Activated T-cell treated with anti-CD3 and anti-CD28 coated beads, Interleukin-2, amount 50 U/mL, for 72 hours (primary cell): ENCODE measurements around the gene TMC1. TPM values are rescaled to one million over a fixed set of nuclear protein-coding genes. Genes with fewer than 3 reads are reported as not detected.

Experiments used
- ATAC-seq, 2 donors: fragments of 150-1000 bp; cut with Tn5 transposase; replicated peaks in 1 of 2; 2 replicates each; pipeline ENCODE4 v1.10.0; 2021; ENCODE audit warnings: moderate library complexity in 2 of 2, mild to moderate bottlenecking in 1 of 2
- DNase-seq, 2 donors: peaks; one replicate each; pipeline ENCODE4 v3.0.0; 2021 to 2022; ENCODE audit warnings: mixed read lengths in 1 of 2
- H3K27ac Mint-ChIP-seq: one replicate; pipeline ENCODE4 v1.8.0; 2022; ENCODE audit warnings: mild to moderate bottlenecking, moderate library complexity, mixed read lengths
- H3K27me3 Mint-ChIP-seq: one replicate; pipeline ENCODE4 v1.8.0; 2022; ENCODE audit warnings: low read depth, mixed read lengths
- H3K36me3 Mint-ChIP-seq, 2 donors: one replicate each; pipeline ENCODE4 v1.8.0; 2022; ENCODE audit warnings: mixed read lengths in 2 of 2, mild to moderate bottlenecking in 1 of 2; ENCODE audit not compliant: insufficient read depth in 2 of 2
- H3K4me1 Mint-ChIP-seq: one replicate; pipeline ENCODE4 v1.8.0; 2022; ENCODE audit warnings: low read depth, mixed read lengths
- H3K4me3 Mint-ChIP-seq, 2 donors: one replicate each; pipeline ENCODE4 v1.8.0; 2022; ENCODE audit warnings: mild to moderate bottlenecking in 2 of 2, mixed read lengths in 2 of 2, moderate library complexity in 2 of 2
- H3K9me3 Mint-ChIP-seq, 2 donors: one replicate each; pipeline ENCODE4 v1.8.0; 2022; ENCODE audit warnings: mixed read lengths in 2 of 2
- total RNA-seq, 2 donors: library from RNA; stranded (reverse); gene quantifications; one replicate each; pipeline ENCODE4 v1.2.3, GENCODE V29; 2022

Gene TMC1
- total RNA-seq, 2 donors from 2014 or later = 0.43 TPM; not detected in 1

DNA sequence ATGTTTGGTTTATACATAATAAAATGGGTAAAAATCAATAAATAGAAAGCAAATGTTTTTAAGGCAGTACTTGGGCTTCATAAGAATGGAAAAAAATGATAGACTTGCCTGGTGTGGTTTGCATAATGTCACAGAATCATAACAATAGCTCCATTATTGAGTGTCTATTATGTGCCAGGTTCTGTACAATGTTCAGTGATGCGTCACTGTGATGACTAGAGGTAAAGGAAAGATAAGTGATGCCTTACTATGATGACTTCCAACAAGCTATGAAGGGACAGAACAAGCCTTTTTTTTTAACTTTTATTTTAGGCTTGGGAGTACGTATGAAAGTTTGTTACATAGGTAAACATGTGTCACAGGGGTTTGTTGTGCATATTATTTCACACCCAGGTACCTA, 128.8 kb downstream of the TMC1 start:
- Mint-ChIP-seq H3K36me3 (no peaks in the 10 kb centered on the region), H3K27me3 (peaks cover 8% of the 10 kb centered on the region), H3K27ac (no peak overlapping the region), H3K4me3 (no peak overlapping the region), H3K9me3 (no peaks in the 10 kb centered on the region), H3K4me1 (peaks cover 6% of the 10 kb centered on the region)
- DNase-seq = no peak
- no peak for ATAC-seq

DNA sequence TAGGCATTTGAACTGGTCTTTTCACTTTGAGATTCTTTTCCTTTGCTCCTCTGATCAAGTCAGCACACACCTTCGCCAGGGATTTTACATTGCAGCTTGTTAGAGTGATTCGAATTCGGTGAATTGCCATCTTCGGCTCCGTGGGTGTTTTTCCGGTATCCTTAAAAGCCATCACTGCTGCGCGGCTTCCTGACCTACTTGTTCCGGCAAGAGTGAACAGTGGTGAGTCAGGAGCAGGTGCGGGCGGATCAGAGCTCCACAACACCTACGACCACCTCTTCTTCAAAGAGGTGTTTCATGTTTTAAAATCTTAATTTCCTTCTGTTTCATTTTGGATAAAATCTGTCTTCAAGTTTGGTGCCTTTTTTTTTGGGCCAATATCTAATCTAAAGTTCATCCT, 134.6 kb downstream of the TMC1 start:
- ATAC-seq = no peak
- Mint-ChIP-seq H3K4me1 (no peaks in the 10 kb centered on the region), H3K27ac (no peak overlapping the region), H3K27me3 (peaks cover 14% of the 10 kb centered on the region), H3K4me3 (no peak overlapping the region), H3K9me3 (no peaks in the 10 kb centered on the region), H3K36me3 (no peaks in the 10 kb centered on the region)
- DNase-seq = no peak

DNA sequence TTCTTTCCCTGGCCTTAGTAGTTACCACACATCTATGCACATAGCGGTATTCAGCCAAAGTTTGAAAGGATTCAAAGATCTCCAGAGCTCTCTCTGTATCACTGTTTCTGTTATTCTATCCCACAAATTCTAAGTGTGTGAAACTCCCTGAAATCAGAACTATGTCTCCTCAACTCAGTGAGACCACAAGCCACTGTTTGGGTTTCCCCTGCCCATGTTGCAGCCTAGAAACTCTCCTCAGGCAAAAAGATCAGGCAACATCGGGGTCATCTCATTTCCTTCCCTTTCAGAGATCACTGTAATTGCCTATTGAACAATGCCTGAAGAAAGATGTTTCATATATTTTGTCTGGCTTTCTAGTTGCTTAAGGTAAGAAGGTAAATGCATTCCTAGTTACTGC, 135.6 kb downstream of the TMC1 start:
- no peak for ATAC-seq
- Mint-ChIP-seq H3K4me1 (no peaks in the 10 kb centered on the region), H3K27me3 (peaks cover 13% of the 10 kb centered on the region), H3K27ac (no peak overlapping the region), H3K4me3 (no peak overlapping the region), H3K9me3 (no peaks in the 10 kb centered on the region), H3K36me3 (no peaks in the 10 kb centered on the region)
- DNase-seq = no peak

DNA sequence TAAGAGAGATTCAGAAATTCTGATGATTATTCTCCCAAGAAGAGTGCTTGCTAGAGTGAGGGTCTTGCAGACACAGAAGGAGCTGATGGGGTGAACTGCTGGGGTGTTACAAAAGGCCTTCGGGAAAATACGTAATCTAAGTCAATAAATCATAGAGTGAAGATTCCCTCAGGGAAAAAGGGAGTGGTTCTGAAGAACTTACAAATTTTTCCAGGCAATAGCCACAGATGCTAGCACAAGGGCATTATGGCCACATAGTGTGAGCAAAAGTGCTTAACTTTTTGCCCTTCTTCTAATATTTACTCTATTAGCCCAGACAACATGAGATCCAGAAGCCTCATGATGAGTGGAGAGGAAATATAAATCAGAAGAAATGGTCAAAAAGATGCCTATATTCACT, 137.3 kb downstream of the TMC1 start:
- no peak overlapping the region for H3K4me3 Mint-ChIP-seq
- peaks cover 11% of the 10 kb centered on the region for H3K27me3 Mint-ChIP-seq
- DNase-seq (no peak), ATAC-seq (no peak)
- H3K9me3 Mint-ChIP-seq = no peaks in the 10 kb centered on the region
- H3K27ac Mint-ChIP-seq = no peak overlapping the region
- no peaks in the 10 kb centered on the region for H3K36me3 Mint-ChIP-seq
- H3K4me1 Mint-ChIP-seq = no peaks in the 10 kb centered on the region

DNA sequence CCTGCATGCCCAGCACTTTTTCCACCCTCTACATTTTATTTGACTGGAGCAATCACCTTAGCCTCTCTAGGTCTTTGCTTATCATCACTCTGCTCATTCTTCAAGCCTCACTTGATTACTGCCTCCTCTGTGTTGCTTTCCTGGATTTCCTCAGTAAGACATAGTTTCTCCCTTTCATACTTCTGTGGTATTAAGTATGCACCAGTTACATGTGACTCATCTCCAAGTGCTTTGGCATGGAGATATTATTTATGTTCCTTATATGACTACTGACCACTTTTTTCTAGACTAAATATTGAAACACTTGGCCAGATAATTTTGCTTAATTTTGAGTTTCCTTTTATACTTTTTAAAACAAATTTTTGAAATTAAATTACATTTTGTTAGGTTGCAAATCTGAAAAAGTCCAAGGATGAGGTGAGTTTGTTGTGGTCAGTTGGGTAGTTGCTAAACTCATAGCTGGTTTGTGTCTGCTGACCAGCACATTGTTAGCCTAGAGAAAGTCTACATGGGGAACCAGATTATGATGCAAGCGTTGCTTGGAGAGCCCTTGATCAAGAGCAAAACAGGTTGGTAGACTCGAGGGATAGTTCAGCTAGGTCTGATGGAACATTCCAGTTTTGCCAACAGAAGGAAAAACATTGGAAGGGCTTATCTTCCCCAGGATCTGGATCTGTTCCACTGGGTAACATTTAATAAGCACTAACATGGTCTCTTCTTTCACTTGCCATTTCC, 140.2 kb downstream of the TMC1 start:
- Mint-ChIP-seq H3K36me3 (no peaks in the 10 kb centered on the region), H3K9me3 (no peaks in the 10 kb centered on the region), H3K27me3 (peaks cover 21% of the 10 kb centered on the region), H3K4me3 (no peak overlapping the region), H3K4me1 (no peaks in the 10 kb centered on the region), H3K27ac (no peak overlapping the region)
- DNase-seq (no peak), ATAC-seq (no peak)

DNA sequence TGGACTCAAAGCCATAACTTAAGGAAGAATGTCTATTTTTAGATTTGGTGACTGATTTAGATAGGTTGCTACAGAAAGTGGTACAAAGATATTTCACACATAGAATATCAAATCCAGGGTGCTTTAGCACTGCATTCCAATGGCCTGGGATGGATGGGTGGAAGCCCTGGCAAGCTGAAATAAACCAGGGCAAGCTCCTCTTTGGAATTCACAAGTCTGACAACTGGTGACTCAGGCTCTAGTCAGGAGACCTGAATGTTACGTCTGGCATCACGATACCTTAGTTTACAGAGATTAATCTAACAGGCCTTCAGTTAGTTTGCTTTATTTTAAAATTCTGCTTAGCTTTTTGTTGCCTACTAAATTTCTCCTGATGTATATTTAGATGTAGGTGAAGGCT, 144.0 kb downstream of the TMC1 start:
- Mint-ChIP-seq H3K36me3 (no peaks in the 10 kb centered on the region), H3K4me3 (no peak overlapping the region), H3K9me3 (no peaks in the 10 kb centered on the region), H3K27ac (no peak overlapping the region), H3K4me1 (no peaks in the 10 kb centered on the region), H3K27me3 (peaks cover 15% of the 10 kb centered on the region)
- no peak for DNase-seq
- no peak for ATAC-seq

DNA sequence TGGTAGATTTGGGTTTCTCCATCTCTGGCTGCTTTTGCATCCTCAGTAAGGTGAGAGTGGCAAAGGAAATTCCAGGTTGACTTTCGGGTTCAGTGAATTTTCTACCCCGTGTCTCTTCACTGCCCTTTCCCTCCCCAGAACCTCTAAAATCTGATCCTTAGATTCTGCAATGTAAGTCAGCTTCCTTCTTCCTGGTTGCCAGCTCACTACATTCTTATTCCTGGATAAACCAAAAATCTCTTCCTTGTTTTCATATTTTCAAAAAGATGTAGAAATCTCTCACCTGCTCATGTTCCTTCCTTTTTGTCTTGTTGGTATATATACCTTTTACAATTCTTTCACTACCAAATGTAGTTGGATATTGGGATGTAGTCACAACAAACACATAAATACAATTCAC, 145.8 kb downstream of the TMC1 start:
- no peak for ATAC-seq
- Mint-ChIP-seq H3K27me3 (peaks cover 15% of the 10 kb centered on the region), H3K27ac (no peak overlapping the region), H3K4me1 (no peaks in the 10 kb centered on the region), H3K9me3 (no peaks in the 10 kb centered on the region), H3K36me3 (no peaks in the 10 kb centered on the region), H3K4me3 (no peak overlapping the region)
- no peak for DNase-seq

DNA sequence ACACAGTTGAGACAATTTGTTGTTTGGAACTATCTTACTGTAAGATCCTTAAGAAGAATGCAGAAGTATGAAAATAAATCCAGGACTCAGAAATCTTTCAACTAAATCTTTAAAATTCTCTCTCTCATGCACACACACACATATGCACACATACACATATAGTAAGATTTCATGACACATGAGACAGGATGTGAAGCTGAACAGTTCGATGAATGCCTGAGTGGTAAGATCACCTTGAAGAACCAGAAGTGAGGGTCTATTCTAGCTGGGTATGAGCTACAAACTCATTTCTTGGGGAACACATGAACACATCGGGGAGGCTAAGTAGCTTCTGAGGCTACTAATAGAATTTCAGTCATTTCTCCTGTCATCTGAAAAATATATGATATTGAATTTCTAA, 153.6 kb downstream of the TMC1 start:
- ATAC-seq = no peak
- no peak for DNase-seq
- no peaks in the 10 kb centered on the region for H3K36me3 Mint-ChIP-seq
- no peaks in the 10 kb centered on the region for H3K27me3 Mint-ChIP-seq
- no peak overlapping the region for H3K27ac Mint-ChIP-seq
- no peaks in the 10 kb centered on the region for H3K4me1 Mint-ChIP-seq
- no peaks in the 10 kb centered on the region for H3K9me3 Mint-ChIP-seq
- H3K4me3 Mint-ChIP-seq = no peak overlapping the region

DNA sequence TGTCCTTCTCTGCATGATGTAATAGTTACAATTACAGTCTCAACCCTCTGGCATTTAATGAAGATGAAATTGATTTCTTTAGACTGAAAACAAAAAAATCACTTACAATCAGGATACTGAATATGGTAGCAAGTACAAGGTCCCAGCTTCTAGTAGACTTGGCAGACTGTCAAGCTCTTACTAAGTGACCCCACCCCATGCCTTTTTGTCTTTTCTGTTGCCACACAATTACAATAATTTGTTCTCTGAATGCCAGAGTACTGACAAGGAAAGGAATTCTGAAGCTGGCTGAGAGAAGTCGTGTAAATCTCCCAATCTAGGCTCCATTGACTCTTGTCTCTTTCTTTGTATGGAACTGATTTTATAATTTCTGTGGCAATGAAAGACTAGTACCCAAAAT, 154.2 kb downstream of the TMC1 start:
- DNase-seq (no peak), ATAC-seq (no peak)
- H3K4me1 Mint-ChIP-seq = no peaks in the 10 kb centered on the region
- H3K4me3 Mint-ChIP-seq = no peak overlapping the region
- H3K36me3 Mint-ChIP-seq = no peaks in the 10 kb centered on the region
- H3K9me3 Mint-ChIP-seq = no peaks in the 10 kb centered on the region
- H3K27ac Mint-ChIP-seq = no peak overlapping the region
- H3K27me3 Mint-ChIP-seq = no peaks in the 10 kb centered on the region

DNA sequence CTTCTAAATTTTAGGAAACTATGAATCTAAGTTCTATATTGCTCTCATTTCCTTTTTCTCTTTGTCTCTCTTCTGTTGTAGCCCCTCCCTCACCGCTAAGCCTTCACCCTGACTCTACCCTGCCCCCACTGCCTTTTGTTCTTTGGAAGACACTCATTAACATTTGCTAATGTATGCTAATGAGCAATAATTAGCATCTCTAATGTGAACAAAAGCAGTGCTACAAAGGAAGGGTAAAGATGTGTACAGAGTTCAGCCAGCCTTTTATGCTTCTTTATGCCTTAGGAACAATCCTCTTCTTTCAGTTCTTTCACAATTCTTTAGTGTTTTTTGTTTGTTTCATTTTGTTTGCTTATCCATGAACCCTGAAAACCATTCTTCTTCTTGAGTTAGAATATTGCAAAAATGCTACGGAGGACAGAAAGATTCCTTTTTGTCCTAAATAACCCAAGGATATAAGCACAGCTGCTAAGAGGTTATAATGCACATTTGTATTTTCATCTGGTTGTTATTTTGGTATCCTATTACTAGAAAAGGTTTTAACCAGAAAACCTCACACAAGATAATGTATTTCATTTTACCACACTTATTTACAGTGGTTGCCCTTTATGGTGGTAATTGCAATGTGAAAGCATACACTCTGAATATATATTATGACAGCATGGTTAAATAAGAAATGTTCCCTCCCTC, 159.3 kb downstream of the TMC1 start:
- DNase-seq (no peak), ATAC-seq (no peak)
- no peak overlapping the region for H3K27ac Mint-ChIP-seq
- peaks cover 20% of the 10 kb centered on the region for H3K27me3 Mint-ChIP-seq
- no peaks in the 10 kb centered on the region for H3K9me3 Mint-ChIP-seq
- no peak overlapping the region for H3K4me3 Mint-ChIP-seq
- no peaks in the 10 kb centered on the region for H3K36me3 Mint-ChIP-seq
- no peaks in the 10 kb centered on the region for H3K4me1 Mint-ChIP-seq

DNA sequence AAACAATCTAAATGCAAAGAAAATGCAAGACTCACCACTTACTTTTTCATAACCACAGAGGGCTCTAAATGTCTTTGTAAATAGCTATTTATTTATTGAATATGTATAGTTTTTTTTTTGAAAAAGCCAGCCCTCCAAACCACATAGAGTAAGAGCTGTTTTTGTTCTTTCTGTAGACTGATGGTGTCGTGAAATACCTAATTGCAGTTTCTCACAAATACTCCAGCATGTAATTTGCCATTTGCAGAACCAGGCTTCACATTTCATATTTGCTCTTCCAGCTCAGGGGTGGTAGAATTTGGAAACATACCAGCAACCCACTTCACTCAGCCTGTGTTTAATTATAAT, 159.8 kb downstream of the TMC1 start:
- ATAC-seq = no peak
- no peaks in the 10 kb centered on the region for H3K9me3 Mint-ChIP-seq

DNA sequence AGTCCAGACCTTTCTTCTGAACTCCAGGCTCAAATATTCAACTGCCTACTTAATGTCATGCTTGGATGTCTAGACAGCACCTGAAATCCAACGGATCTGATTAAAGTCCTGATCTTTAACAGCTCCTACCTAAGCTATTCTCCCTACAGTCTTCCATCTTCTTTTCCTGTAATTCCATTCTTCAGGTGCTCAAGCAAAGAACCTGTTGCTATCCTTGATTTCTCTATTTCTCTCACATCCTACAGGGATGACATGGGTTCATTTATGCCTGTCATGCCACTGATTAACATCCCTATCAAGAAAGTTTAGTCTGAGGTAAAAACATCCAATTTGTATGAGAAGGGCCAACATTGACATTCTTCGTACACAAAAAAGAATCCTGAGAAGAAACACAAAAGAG, 163.2 kb downstream of the TMC1 start:
- Mint-ChIP-seq H3K4me1 (no peaks in the 10 kb centered on the region), H3K9me3 (no peaks in the 10 kb centered on the region), H3K36me3 (no peaks in the 10 kb centered on the region), H3K27ac (no peak overlapping the region), H3K27me3 (peaks cover 28% of the 10 kb centered on the region), H3K4me3 (no peak overlapping the region)
- ATAC-seq = no peak
- DNase-seq = no peak

More for the DNA sequence above, 159.8 kb downstream of the TMC1 start:
- Mint-ChIP-seq H3K4me1 (no peaks in the 10 kb centered on the region), H3K27me3 (peaks cover 25% of the 10 kb centered on the region), H3K4me3 (no peak overlapping the region), H3K27ac (no peak overlapping the region), H3K36me3 (no peaks in the 10 kb centered on the region)
- no peak for DNase-seq

DNA sequence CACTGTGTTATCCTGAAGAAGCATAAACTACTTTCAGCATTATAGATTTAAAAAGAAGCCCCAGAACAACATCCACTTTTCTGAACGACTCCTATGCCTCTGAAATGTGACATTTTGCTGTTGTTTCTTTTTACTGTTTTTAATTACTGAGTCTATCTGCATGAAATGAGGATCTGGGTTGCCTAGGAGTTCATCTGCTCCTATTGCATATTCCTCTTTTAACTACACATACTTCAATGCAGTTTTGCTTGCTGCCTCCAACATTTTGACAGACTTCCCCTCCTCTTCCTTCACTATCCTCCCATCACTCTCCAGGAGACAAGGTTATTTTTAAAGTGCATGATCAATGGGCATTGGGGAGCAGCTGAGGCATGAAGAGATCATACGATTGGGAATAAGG, 164.5 kb downstream of the TMC1 start:
- H3K27me3 Mint-ChIP-seq = peaks cover 28% of the 10 kb centered on the region
- H3K9me3 Mint-ChIP-seq = peaks cover 0 to 1% of the 10 kb centered on the region in 2 donors
- no peaks in the 10 kb centered on the region for H3K36me3 Mint-ChIP-seq
- H3K4me1 Mint-ChIP-seq = no peaks in the 10 kb centered on the region
- no peak overlapping the region for H3K4me3 Mint-ChIP-seq
- ATAC-seq (no peak), DNase-seq (no peak)
- no peak overlapping the region for H3K27ac Mint-ChIP-seq

DNA sequence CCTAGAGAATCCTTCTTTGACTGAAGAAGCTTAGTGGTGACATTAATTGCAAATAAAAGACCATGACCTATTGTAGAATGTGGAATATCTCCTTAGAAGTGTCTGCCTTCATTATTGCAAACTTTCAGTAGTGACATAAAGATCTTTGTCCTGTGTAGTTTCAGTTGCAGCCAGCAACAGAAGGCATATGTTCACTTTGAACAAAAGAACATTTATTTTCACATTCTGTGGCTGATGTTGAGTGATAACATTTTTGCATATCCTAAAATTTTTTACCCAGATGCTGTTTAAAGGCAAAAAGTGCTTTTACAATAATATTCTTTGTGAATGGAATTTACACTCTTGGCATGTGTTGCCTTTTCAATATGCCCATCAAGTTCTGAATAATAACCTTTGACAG, 165.9 kb downstream of the TMC1 start:
- DNase-seq (no peak), ATAC-seq (no peak)
- Mint-ChIP-seq H3K4me3 (no peak overlapping the region), H3K27me3 (peaks cover 28% of the 10 kb centered on the region), H3K36me3 (no peaks in the 10 kb centered on the region), H3K4me1 (no peaks in the 10 kb centered on the region), H3K9me3 (peaks cover 0 to 2% of the 10 kb centered on the region in 2 donors), H3K27ac (no peak overlapping the region)
